ENCODE data around the gene FRK. TPM values are rescaled to one million over a fixed set of nuclear protein-coding genes. Genes with fewer than 3 reads are reported as not detected.

Gene FRK
- total and polyA plus RNA-seq, 8 donors: 0.72 to 11.6 (median 4.5) TPM

- Histone ChIP-seq H3K4me3 (no peak overlapping the region), H3K27ac (no peak overlapping the region), H3K27me3 (no peaks in the 10 kb centered on the region), H3K4me1 (peaks cover 3 to 21% (median 17%) of the 10 kb centered on the region in 3 donors), H3K36me3 (peaks cover 0 to 2% (median 0%) of the 10 kb centered on the region in 3 donors), H3K9me3 (no peaks in the 10 kb centered on the region)
- 93 to 96% methylated on average over 1 of the region's 1 CpG for WGBS, 2 donors
- DNase-seq (no peak), FAIRE-seq (no peak), ATAC-seq (no peak)
- intact Hi-C loops (cut with DNase I): no loop called here
- TF ChIP-seq, protein P1, sequence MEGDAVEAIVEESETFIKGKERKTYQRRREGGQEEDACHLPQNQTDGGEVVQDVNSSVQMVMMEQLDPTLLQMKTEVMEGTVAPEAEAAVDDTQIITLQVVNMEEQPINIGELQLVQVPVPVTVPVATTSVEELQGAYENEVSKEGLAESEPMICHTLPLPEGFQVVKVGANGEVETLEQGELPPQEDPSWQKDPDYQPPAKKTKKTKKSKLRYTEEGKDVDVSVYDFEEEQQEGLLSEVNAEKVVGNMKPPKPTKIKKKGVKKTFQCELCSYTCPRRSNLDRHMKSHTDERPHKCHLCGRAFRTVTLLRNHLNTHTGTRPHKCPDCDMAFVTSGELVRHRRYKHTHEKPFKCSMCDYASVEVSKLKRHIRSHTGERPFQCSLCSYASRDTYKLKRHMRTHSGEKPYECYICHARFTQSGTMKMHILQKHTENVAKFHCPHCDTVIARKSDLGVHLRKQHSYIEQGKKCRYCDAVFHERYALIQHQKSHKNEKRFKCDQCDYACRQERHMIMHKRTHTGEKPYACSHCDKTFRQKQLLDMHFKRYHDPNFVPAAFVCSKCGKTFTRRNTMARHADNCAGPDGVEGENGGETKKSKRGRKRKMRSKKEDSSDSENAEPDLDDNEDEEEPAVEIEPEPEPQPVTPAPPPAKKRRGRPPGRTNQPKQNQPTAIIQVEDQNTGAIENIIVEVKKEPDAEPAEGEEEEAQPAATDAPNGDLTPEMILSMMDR (IDR thresholded peaks at IDR 0.05): no peak
Measured at GRCh38 chr6:116104636-116105035, 43.9 kb upstream of the FRK start.

GRCh38 chr6:116102873-116103272 lies 42.2 kb upstream of the FRK start:
- Histone ChIP-seq H3K27me3 (no peaks in the 10 kb centered on the region), H3K4me3 (no peak overlapping the region), H3K4me1 (peaks cover 3 to 24% (median 18%) of the 10 kb centered on the region in 3 donors), H3K27ac (no peak overlapping the region), H3K9me3 (no peaks in the 10 kb centered on the region), H3K36me3 (no peaks in the 10 kb centered on the region)
- TF ChIP-seq, protein P1 (IDR thresholded peaks at IDR 0.05): no peak
- WGBS, 2 donors: 80 to 83% methylated on average over 4 of the region's 4 CpGs
- FAIRE-seq: no peak
- no peak for ATAC-seq
- no peak for DNase-seq
- intact Hi-C loops (cut with DNase I): no loop called here

GRCh38 chr6:116101790-116102189 lies 41.1 kb upstream of the FRK start:
- DNase-seq (no peak), ATAC-seq (no peak), FAIRE-seq (no peak)
- H3K9me3 ChIP-seq: no peaks in the 10 kb centered on the region
- TF ChIP-seq, protein P1 (IDR thresholded peaks at IDR 0.05): no peak
- H3K27ac ChIP-seq: peak overlapping the region in 2 of 4 donors; percentile 94 to 97
- H3K4me1 ChIP-seq: peaks cover 3 to 24% (median 18%) of the 10 kb centered on the region in 3 donors
- H3K4me3 ChIP-seq: peak overlapping the region in 3 of 4 donors; percentile 70 to 77 (median 71)
- no peaks in the 10 kb centered on the region for H3K36me3 ChIP-seq
- intact Hi-C loops (cut with DNase I): no loop called here
- H3K27me3 ChIP-seq: no peaks in the 10 kb centered on the region
- WGBS, 2 donors: 54 to 57% methylated on average over 2 of the region's 2 CpGs

- H3K27ac ChIP-seq: peak overlapping the region; percentile 94 to 97 (median 95)
- 0 to 2% methylated on average over 12 of the region's 12 CpGs for WGBS, 2 donors
- TF ChIP-seq, protein P1 (IDR thresholded peaks at IDR 0.05): no peak
- DNase-seq (no peak), ATAC-seq (peak in 1 of 4 donors; percentile 4), FAIRE-seq (no peak)
- intact Hi-C loops (cut with DNase I): no loop called here
- H3K36me3 ChIP-seq: no peaks in the 10 kb centered on the region
- H3K9me3 ChIP-seq: no peaks in the 10 kb centered on the region
- H3K4me1 ChIP-seq: peaks cover 2 to 22% (median 18%) of the 10 kb centered on the region in 3 donors
- no peaks in the 10 kb centered on the region for H3K27me3 ChIP-seq
- H3K4me3 ChIP-seq: peak overlapping the region; percentile 51 to 77 (median 70)
Measured at GRCh38 chr6:116101302-116101718, 40.6 kb upstream of the FRK start.

All from pancreas (tissue), 10 donors.